ENCODE data around the gene EEPD1. TPM values are rescaled to one million over a fixed set of nuclear protein-coding genes. Genes with fewer than 3 reads are reported as not detected.

EEPD1 gene
- total RNA-seq, 4 donors from 2014 or later, result 12.4 to 36.2 (median 20.4) TPM

- Histone ChIP-seq H3K4me3 (no peak overlapping the region), H3K27ac (peak overlapping the region in 3 of 4 donors; percentile 32 to 71 (median 37)), H3K4me1 (peaks cover 0 to 55% (median 0%) of the 10 kb centered on the region in 3 donors), H3K9me3 (no peaks in the 10 kb centered on the region), H3K27me3 (no peaks in the 10 kb centered on the region), H3K36me3 (no peaks in the 10 kb centered on the region)
- peak; percentile 71 for ATAC-seq
- no peak for TF ChIP-seq POLR2A (IDR thresholded peaks at IDR 0.05)
- no peak for TF ChIP-seq EP300 (IDR thresholded peaks at IDR 0.05)
- no peak for TF ChIP-seq CTCF (IDR thresholded peaks at IDR 0.05)
- TF ChIP-seq POLR2AphosphoS5 (IDR thresholded peaks at IDR 0.05), result no peak
- WGBS, 2 donors (ENCODE audit: low coverage in 1 of 2), result no CpG with 5 or more reads among the region's 8 CpGs
Measured at GRCh38 chr7:36175886-36176285, 22.8 kb downstream of the EEPD1 start.

- no peak for TF ChIP-seq CTCF (IDR thresholded peaks at IDR 0.05)
- no peak for TF ChIP-seq EP300 (IDR thresholded peaks at IDR 0.05)
- TF ChIP-seq POLR2AphosphoS5 (IDR thresholded peaks at IDR 0.05), result no peak
- TF ChIP-seq POLR2A (IDR thresholded peaks at IDR 0.05), result no peak
- WGBS, 2 donors (ENCODE audit: low coverage in 1 of 2), result 41 to 45% methylated on average over 4 of the region's 4 CpGs
- Histone ChIP-seq H3K36me3 (no peaks in the 10 kb centered on the region), H3K4me1 (peaks cover 0 to 63% (median 0%) of the 10 kb centered on the region in 3 donors), H3K27me3 (no peaks in the 10 kb centered on the region), H3K27ac (peak overlapping the region in 2 of 4 donors; percentile 37 to 71), H3K9me3 (no peaks in the 10 kb centered on the region), H3K4me3 (no peak overlapping the region)
- no peak for ATAC-seq
Measured at GRCh38 chr7:36176697-36177096, 23.6 kb downstream of the EEPD1 start.

GRCh38 chr7:36180121-36180520 lies 27.1 kb downstream of the EEPD1 start:
- H3K4me1 ChIP-seq, result peaks cover 2 to 78% (median 5%) of the 10 kb centered on the region in 3 donors
- no peaks in the 10 kb centered on the region for H3K36me3 ChIP-seq
- H3K4me3 ChIP-seq, result no peak overlapping the region
- ATAC-seq, result no peak
- H3K27me3 ChIP-seq, result no peaks in the 10 kb centered on the region
- no peaks in the 10 kb centered on the region for H3K9me3 ChIP-seq
- no peak overlapping the region for H3K27ac ChIP-seq
- TF ChIP-seq POLR2A (IDR thresholded peaks at IDR 0.05) (no peak), EP300 (IDR thresholded peaks at IDR 0.05) (no peak), POLR2AphosphoS5 (IDR thresholded peaks at IDR 0.05) (no peak), CTCF (IDR thresholded peaks at IDR 0.05) (no peak)
- WGBS, 2 donors (ENCODE audit: low coverage in 1 of 2), result 84 to 91% methylated on average over 4 to 5 of the region's 5 CpGs

DNA sequence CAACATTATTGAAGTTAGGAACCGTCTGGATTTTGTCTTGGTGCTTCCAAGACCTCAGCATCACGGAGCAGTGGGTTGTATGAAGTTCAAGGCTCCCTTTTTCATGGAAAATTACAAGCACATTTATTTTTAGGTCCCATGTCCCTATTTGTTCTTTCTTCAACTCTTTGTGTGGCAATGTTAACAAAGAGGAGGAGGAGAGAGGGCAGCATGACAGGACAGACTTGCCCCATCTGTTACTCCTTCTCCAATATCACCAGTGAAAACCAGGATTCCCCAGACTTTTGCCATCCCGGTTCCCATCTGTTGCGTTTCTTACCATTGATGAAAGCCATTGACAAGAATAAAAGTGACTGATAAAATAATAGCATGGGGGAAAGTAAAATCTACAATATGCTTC lies 28.6 kb downstream of the EEPD1 start:
- Histone ChIP-seq H3K27ac (peak overlapping the region in 2 of 4 donors; percentile 48 to 51), H3K9me3 (no peaks in the 10 kb centered on the region), H3K27me3 (no peaks in the 10 kb centered on the region), H3K36me3 (no peaks in the 10 kb centered on the region), H3K4me3 (no peak overlapping the region), H3K4me1 (peaks cover 2 to 76% (median 5%) of the 10 kb centered on the region in 3 donors)
- TF ChIP-seq CTCF (IDR thresholded peaks at IDR 0.05) (no peak), EP300 (IDR thresholded peaks at IDR 0.05) (no peak), POLR2A (IDR thresholded peaks at IDR 0.05) (no peak), POLR2AphosphoS5 (IDR thresholded peaks at IDR 0.05) (no peak)
- no peak for ATAC-seq
- 68 to 70% methylated on average over 4 of the region's 4 CpGs for WGBS, 2 donors (ENCODE audit: low coverage in 1 of 2)

- no peak for TF ChIP-seq POLR2AphosphoS5 (IDR thresholded peaks at IDR 0.05)
- no peak for TF ChIP-seq CTCF (IDR thresholded peaks at IDR 0.05)
- no peak for TF ChIP-seq EP300 (IDR thresholded peaks at IDR 0.05)
- TF ChIP-seq POLR2A (IDR thresholded peaks at IDR 0.05), result no peak
- H3K4me3 ChIP-seq, result no peak overlapping the region
- H3K9me3 ChIP-seq, result no peaks in the 10 kb centered on the region
- peak overlapping the region in 3 of 4 donors; percentile 12 to 59 (median 50) for H3K27ac ChIP-seq
- 56% methylated on average over 3 to 12 of the region's 13 CpGs for WGBS, 2 donors (ENCODE audit: low coverage in 1 of 2)
- ATAC-seq, result peak; percentile 19
- no peaks in the 10 kb centered on the region for H3K27me3 ChIP-seq
- H3K4me1 ChIP-seq, result peaks cover 2 to 83% (median 5%) of the 10 kb centered on the region in 3 donors
- no peaks in the 10 kb centered on the region for H3K36me3 ChIP-seq
Measured at GRCh38 chr7:36182854-36183604, 30.0 kb downstream of the EEPD1 start.
